ENCODE measurements around the gene TPBGL.

DNA sequence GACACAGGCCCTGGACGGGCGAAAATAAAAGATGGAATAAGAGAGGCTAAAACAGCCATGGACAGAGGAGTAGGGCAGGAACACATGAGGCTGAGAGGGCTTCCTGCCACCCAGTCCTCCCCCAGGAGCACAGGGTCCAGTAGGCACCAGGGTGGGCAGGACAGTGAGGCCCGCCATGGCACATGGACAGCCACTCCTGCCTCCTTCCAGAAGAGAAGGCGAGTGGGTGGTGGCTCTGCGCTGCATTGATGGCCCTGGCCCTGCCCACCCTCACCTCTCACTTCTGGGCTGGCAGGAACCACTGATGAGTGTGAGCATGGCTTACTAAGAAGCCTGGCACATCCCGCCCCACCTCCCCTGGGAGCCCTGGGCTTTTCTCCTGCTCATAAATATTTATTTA lies 51.2 kb downstream of the TPBGL start:
- TF ChIP-seq POLR2A (IDR thresholded peaks at IDR 0.05; ENCODE audit: low read depth, low read length) (no peak), CEBPB (IDR thresholded peaks at IDR 0.05; ENCODE audit: low read depth, low read length) (no peak), MXI1 (IDR thresholded peaks at IDR 0.05; ENCODE audit: borderline replicate concordance, low read depth, low read length) (no peak), BHLHE40 (IDR thresholded peaks at IDR 0.05; ENCODE audit: low read depth, low read length) (no peak), RFX5 (IDR thresholded peaks at IDR 0.05; ENCODE audit: low read depth, low read length) (no peak), RCOR1 (IDR thresholded peaks at IDR 0.05; ENCODE audit: insufficient replicate concordance, low read length) (no peak), NFE2L2 (IDR thresholded peaks at IDR 0.05; ENCODE audit: low read depth, low read length) (no peak), CHD1 (IDR thresholded peaks at IDR 0.05; ENCODE audit: low read depth, low read length) (no peak)
- TF ChIP-seq, protein P1, sequence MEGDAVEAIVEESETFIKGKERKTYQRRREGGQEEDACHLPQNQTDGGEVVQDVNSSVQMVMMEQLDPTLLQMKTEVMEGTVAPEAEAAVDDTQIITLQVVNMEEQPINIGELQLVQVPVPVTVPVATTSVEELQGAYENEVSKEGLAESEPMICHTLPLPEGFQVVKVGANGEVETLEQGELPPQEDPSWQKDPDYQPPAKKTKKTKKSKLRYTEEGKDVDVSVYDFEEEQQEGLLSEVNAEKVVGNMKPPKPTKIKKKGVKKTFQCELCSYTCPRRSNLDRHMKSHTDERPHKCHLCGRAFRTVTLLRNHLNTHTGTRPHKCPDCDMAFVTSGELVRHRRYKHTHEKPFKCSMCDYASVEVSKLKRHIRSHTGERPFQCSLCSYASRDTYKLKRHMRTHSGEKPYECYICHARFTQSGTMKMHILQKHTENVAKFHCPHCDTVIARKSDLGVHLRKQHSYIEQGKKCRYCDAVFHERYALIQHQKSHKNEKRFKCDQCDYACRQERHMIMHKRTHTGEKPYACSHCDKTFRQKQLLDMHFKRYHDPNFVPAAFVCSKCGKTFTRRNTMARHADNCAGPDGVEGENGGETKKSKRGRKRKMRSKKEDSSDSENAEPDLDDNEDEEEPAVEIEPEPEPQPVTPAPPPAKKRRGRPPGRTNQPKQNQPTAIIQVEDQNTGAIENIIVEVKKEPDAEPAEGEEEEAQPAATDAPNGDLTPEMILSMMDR (conservative IDR thresholded peaks at IDR 0.05; ENCODE audit: low read depth, low read length) = no peak
- TF ChIP-seq, protein P2, sequence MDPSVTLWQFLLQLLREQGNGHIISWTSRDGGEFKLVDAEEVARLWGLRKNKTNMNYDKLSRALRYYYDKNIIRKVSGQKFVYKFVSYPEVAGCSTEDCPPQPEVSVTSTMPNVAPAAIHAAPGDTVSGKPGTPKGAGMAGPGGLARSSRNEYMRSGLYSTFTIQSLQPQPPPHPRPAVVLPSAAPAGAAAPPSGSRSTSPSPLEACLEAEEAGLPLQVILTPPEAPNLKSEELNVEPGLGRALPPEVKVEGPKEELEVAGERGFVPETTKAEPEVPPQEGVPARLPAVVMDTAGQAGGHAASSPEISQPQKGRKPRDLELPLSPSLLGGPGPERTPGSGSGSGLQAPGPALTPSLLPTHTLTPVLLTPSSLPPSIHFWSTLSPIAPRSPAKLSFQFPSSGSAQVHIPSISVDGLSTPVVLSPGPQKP (IDR thresholded peaks at IDR 0.05; ENCODE audit: borderline replicate concordance, low read depth, low read length) = no peak
- TF ChIP-seq, protein P3, sequence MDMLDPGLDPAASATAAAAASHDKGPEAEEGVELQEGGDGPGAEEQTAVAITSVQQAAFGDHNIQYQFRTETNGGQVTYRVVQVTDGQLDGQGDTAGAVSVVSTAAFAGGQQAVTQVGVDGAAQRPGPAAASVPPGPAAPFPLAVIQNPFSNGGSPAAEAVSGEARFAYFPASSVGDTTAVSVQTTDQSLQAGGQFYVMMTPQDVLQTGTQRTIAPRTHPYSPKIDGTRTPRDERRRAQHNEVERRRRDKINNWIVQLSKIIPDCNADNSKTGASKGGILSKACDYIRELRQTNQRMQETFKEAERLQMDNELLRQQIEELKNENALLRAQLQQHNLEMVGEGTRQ (IDR thresholded peaks at IDR 0.05; ENCODE audit: low read depth, low read length) = no peak

All from IMR-90 (cell line).